ENCODE data around the gene CLDN5.
A peak's percentile ranks its signal among the peaks of the same experiment; 100 is the strongest.

Gene CLDN5

GRCh38 chr22:19527321-19527721 lies 3.1 kb upstream of the CLDN5 start:
- no peak overlapping the region for H3K4me3 ChIP-seq (ENCODE audit: low read depth, low read length)
- no peak for DNase-seq (ENCODE audit: low read depth)
- no peak for TF ChIP-seq CTCF (conservative IDR thresholded peaks at IDR 0.05; ENCODE audit: low read depth, low read length)

- no peak overlapping the region for H3K4me3 ChIP-seq (ENCODE audit: low read depth, low read length)
- DNase-seq (ENCODE audit: low read depth): no peak
- TF ChIP-seq CTCF (conservative IDR thresholded peaks at IDR 0.05; ENCODE audit: low read depth, low read length): no peak
These were observed 2.5 kb upstream of the CLDN5 start for GRCh38 chr22:19526702-19527111.

GRCh38 chr22:19526076-19526701 lies 2.0 kb upstream of the CLDN5 start:
- no peak overlapping the region for H3K4me3 ChIP-seq (ENCODE audit: low read depth, low read length)
- no peak for TF ChIP-seq CTCF (conservative IDR thresholded peaks at IDR 0.05; ENCODE audit: low read depth, low read length)
- DNase-seq (ENCODE audit: low read depth): no peak

- DNase-seq (ENCODE audit: low read depth): no peak
- no peak for TF ChIP-seq CTCF (conservative IDR thresholded peaks at IDR 0.05; ENCODE audit: low read depth, low read length)
These were observed 1.5 kb upstream of the CLDN5 start for GRCh38 chr22:19525666-19526065.

GRCh38 chr22:19525116-19525660 lies 978 bp upstream of the CLDN5 start:
- H3K4me3 ChIP-seq (ENCODE audit: low read depth, low read length): no peak overlapping the region
- DNase-seq (ENCODE audit: low read depth): no peak
- TF ChIP-seq CTCF (conservative IDR thresholded peaks at IDR 0.05; ENCODE audit: low read depth, low read length): no peak

More at GRCh38 chr22:19525666-19526065, 1.5 kb upstream of the CLDN5 start:
- H3K4me3 ChIP-seq (ENCODE audit: low read depth, low read length): no peak overlapping the region

- peak; percentile 47 for DNase-seq (ENCODE audit: low read depth)
- peak overlapping the region; percentile 56 for H3K4me3 ChIP-seq (ENCODE audit: low read depth, low read length)
- TF ChIP-seq CTCF (conservative IDR thresholded peaks at IDR 0.05; ENCODE audit: low read depth, low read length): no peak
These were observed 705 bp downstream of the CLDN5 start for GRCh38 chr22:19523240-19524169.
